Measurements from ENCODE around the gene TMEM8B.

DNA sequence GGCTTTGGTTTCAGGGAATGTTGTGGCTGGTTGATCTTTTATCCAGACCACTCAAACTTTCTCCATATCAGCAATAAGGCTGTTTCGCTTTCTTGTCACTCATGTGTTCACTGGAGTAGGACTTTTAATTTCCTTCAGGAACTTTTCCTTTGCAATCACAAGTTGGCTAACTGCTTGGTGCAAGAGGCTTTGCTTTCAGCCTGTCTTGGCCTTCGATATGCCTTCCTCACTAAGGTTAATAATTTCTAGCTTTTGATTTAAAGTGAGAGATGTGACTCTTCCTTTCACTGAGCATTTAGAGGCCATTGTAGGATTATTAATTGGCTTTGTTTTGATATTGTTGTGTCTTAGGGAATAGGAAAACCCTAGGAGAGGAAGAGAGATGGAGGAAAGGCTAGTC lies 70.0 kb downstream of the TMEM8B start:
- TF ChIP-seq CTCF (IDR thresholded peaks at IDR 0.05), result no peak
- TF ChIP-seq POLR2A (IDR thresholded peaks at IDR 0.05), result no peak

All from lower leg skin (tissue), 3 donors.